ENCODE measurements around the gene ITGB5.
"Not testable (repeated sequence)": the region's sequence is repeated elsewhere in the genome, so short reads cannot be mapped to it uniquely, and the experiment has no call there.

Gene ITGB5

GRCh38 chr3:124812291-124813265 is 74.6 kb downstream of the ITGB5 start:
- FAIRE-seq, result no peak

- FAIRE-seq, result no peak
These were observed 75.7 kb downstream of the ITGB5 start for GRCh38 chr3:124811436-124811835.

- no peak for FAIRE-seq
These were observed 76.2 kb downstream of the ITGB5 start for GRCh38 chr3:124810970-124811369.

GRCh38 chr3:124809039-124809438 is 78.1 kb downstream of the ITGB5 start:
- no peak for FAIRE-seq

- FAIRE-seq, result no peak
These were observed 81.5 kb downstream of the ITGB5 start for GRCh38 chr3:124805671-124806070.

- FAIRE-seq, result no peak
These were observed 82.3 kb downstream of the ITGB5 start for GRCh38 chr3:124804875-124805274.

- FAIRE-seq, result no peak
These were observed 84.5 kb downstream of the ITGB5 start for GRCh38 chr3:124802702-124803101.

- no peak for FAIRE-seq
These were observed 85.0 kb downstream of the ITGB5 start for GRCh38 chr3:124802061-124802698.

GRCh38 chr3:124800511-124801258 is 86.5 kb downstream of the ITGB5 start:
- no peak for FAIRE-seq

- no peak for FAIRE-seq
These were observed 87.1 kb downstream of the ITGB5 start for GRCh38 chr3:124800076-124800475.

- no peak for FAIRE-seq
These were observed 87.5 kb downstream of the ITGB5 start for GRCh38 chr3:124799676-124800075.

- FAIRE-seq, result no peak
These were observed 89.7 kb downstream of the ITGB5 start for GRCh38 chr3:124797426-124797945.

- FAIRE-seq, result no peak
These were observed 90.7 kb downstream of the ITGB5 start for GRCh38 chr3:124796477-124796876.

- FAIRE-seq, result no peak
These were observed 94.0 kb downstream of the ITGB5 start for GRCh38 chr3:124793054-124793739.

- FAIRE-seq, result no peak
These were observed 94.7 kb downstream of the ITGB5 start for GRCh38 chr3:124792341-124793040.

GRCh38 chr3:124791639-124792151 is 95.5 kb downstream of the ITGB5 start:
- no peak for FAIRE-seq

GRCh38 chr3:124791142-124791541 is 96.0 kb downstream of the ITGB5 start:
- FAIRE-seq, result no peak

- FAIRE-seq, result not testable (repeated sequence)
These were observed 98.1 kb downstream of the ITGB5 start for GRCh38 chr3:124789103-124789502.

- no peak for FAIRE-seq
These were observed 98.9 kb downstream of the ITGB5 start for GRCh38 chr3:124788254-124788745.

GRCh38 chr3:124787476-124788195 is 99.5 kb downstream of the ITGB5 start:
- no peak for FAIRE-seq

All from TTC549 (cell line).